DLD1 (cell line): ENCODE measurements around the gene MYLK3.
"Not testable (repeated sequence)": the region's sequence is repeated elsewhere in the genome, so short reads cannot be mapped to it uniquely, and the experiment has no call there.

Experiments used
- in situ Hi-C: cut with HindIII; loops from 2 replicates; pipeline ENCODE4 v1.10.0; 2017; ENCODE audit warnings: low sequenced_read_pairs

The MYLK3 gene

GRCh38 chr16:46747777-46748651 lies at the start of gene MYLK3:
TSS of gene MYLK3 (minus strand) at chr16:46748344. CDS start at chr16:46748193, 151 bp downstream.
- in situ Hi-C loops, result no loop called here

GRCh38 chr16:46797501-46797900 lies 49.4 kb upstream of the MYLK3 start:
- in situ Hi-C loops, result no loop called here

- in situ Hi-C loops, result no loop called here
These were observed 48.7 kb upstream of the MYLK3 start for GRCh38 chr16:46796764-46797269.

- in situ Hi-C loops, result no loop called here
These were observed 45.7 kb upstream of the MYLK3 start for GRCh38 chr16:46793841-46794240.

GRCh38 chr16:46790599-46791270 lies 42.6 kb upstream of the MYLK3 start:
- in situ Hi-C loops, result no loop called here

GRCh38 chr16:46789499-46790414 lies 41.6 kb upstream of the MYLK3 start:
- in situ Hi-C loops, result no loop called here

- in situ Hi-C loops, result no loop called here
These were observed 40.8 kb upstream of the MYLK3 start for GRCh38 chr16:46788891-46789474.

- in situ Hi-C loops, result no loop called here
These were observed 39.8 kb upstream of the MYLK3 start for GRCh38 chr16:46787909-46788308.

- in situ Hi-C loops, result no loop called here
These were observed 37.1 kb upstream of the MYLK3 start for GRCh38 chr16:46785076-46785845.

GRCh38 chr16:46784569-46784968 lies 36.4 kb upstream of the MYLK3 start:
- in situ Hi-C loops, result not testable (repeated sequence)

- in situ Hi-C loops, result no loop called here
These were observed 35.7 kb upstream of the MYLK3 start for GRCh38 chr16:46783800-46784199.

GRCh38 chr16:46782320-46782719 lies 34.2 kb upstream of the MYLK3 start:
- in situ Hi-C loops, result no loop called here

- in situ Hi-C loops, result no loop called here
These were observed 29.7 kb upstream of the MYLK3 start for GRCh38 chr16:46777804-46778203.

- in situ Hi-C loops, result no loop called here
These were observed 27.1 kb upstream of the MYLK3 start for GRCh38 chr16:46775214-46775613.

- in situ Hi-C loops, result no loop called here
These were observed 26.6 kb upstream of the MYLK3 start for GRCh38 chr16:46774743-46775177.

GRCh38 chr16:46772463-46772862 lies 24.3 kb upstream of the MYLK3 start:
- in situ Hi-C loops, result no loop called here

- in situ Hi-C loops, result no loop called here
These were observed 20.7 kb upstream of the MYLK3 start for GRCh38 chr16:46768809-46769208.

- in situ Hi-C loops, result no loop called here
These were observed 16.9 kb upstream of the MYLK3 start for GRCh38 chr16:46765050-46765449.

GRCh38 chr16:46763147-46763546 lies 15.0 kb upstream of the MYLK3 start:
- in situ Hi-C loops, result no loop called here

- in situ Hi-C loops, result no loop called here
These were observed 14.4 kb upstream of the MYLK3 start for GRCh38 chr16:46762583-46762982.
